Measurements from ENCODE around the gene ENAH. TPM values are rescaled to one million over a fixed set of nuclear protein-coding genes. Genes with fewer than 3 reads are reported as not detected.
A peak's percentile ranks its signal among the peaks of the same experiment; 100 is the strongest.

Gene ENAH
- total and polyA plus RNA-seq, 12 donors, result 12.4 to 201 (median 99.8) TPM

GRCh38 chr1:225498549-225499136 lies 154.3 kb downstream of the ENAH start:
- intact Hi-C loops (cut with DNase I), result loop anchor here in 3 of 10 donors (10.0 kb wide), 3 partner anchors 146 to 1626 kb away; partner anchors contain the start of gene ENAH (in 1 of the 3)
- H3K4me1 ChIP-seq, result peaks cover 0 to 6% (median 0%) of the 10 kb centered on the region in 9 donors
- H3K27me3 ChIP-seq, result no peaks in the 10 kb centered on the region
- H3K36me3 ChIP-seq, result peaks cover 0 to 77% (median 0%) of the 10 kb centered on the region in 9 donors
- WGBS, 2 donors, result 52 to 65% methylated on average over 4 of the region's 4 CpGs
- TF ChIP-seq, protein P1, sequence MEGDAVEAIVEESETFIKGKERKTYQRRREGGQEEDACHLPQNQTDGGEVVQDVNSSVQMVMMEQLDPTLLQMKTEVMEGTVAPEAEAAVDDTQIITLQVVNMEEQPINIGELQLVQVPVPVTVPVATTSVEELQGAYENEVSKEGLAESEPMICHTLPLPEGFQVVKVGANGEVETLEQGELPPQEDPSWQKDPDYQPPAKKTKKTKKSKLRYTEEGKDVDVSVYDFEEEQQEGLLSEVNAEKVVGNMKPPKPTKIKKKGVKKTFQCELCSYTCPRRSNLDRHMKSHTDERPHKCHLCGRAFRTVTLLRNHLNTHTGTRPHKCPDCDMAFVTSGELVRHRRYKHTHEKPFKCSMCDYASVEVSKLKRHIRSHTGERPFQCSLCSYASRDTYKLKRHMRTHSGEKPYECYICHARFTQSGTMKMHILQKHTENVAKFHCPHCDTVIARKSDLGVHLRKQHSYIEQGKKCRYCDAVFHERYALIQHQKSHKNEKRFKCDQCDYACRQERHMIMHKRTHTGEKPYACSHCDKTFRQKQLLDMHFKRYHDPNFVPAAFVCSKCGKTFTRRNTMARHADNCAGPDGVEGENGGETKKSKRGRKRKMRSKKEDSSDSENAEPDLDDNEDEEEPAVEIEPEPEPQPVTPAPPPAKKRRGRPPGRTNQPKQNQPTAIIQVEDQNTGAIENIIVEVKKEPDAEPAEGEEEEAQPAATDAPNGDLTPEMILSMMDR (IDR thresholded peaks at IDR 0.05), result no peak
- no peak for ATAC-seq
- peak overlapping the region in 1 of 10 donors; percentile 29 for H3K27ac ChIP-seq
- H3K4me3 ChIP-seq, result no peak overlapping the region
- DNase-seq, result no peak
- H3K9me3 ChIP-seq, result no peaks in the 10 kb centered on the region

DNA sequence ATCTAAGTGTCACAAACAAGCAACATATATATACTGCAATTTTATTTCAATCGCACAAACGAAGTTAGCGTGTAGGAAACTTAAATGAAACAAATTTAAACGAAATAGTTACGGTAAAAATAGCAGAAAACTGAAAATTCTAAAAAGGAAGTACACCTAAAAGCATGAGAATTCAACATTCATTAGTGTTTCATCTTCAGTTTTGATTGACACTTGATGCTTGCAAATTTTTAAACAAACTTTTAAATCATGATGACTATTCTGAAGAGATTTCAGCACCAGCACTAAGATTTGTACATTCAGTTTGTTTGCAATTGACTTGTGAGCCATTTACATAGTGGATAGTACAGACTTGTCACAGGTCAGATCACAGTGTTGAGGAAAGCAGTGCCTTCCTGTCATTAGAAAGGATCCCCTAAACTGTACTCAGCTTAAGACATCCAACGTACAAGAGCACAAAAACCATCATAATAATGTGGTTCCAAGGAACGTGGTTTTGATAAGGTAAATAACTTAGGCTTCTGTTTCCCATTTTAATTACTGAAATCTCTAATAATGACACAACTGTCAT lies 158.0 kb downstream of the ENAH start:
- H3K4me1 ChIP-seq, result peaks cover 0 to 6% (median 0%) of the 10 kb centered on the region in 9 donors
- no peak overlapping the region for H3K4me3 ChIP-seq
- H3K27me3 ChIP-seq, result no peaks in the 10 kb centered on the region
- DNase-seq, result no peak
- ATAC-seq, result no peak
- 78 to 79% methylated on average over 7 of the region's 7 CpGs for WGBS, 2 donors
- no peaks in the 10 kb centered on the region for H3K9me3 ChIP-seq
- intact Hi-C loops (cut with DNase I), result loop anchor here in 3 of 10 donors (10.0 kb wide), 3 partner anchors 150 to 1630 kb away; partner anchors contain the start of gene ENAH (in 1 of the 3)
- H3K27ac ChIP-seq, result no peak overlapping the region
- H3K36me3 ChIP-seq, result peaks cover 0 to 70% (median 0%) of the 10 kb centered on the region in 9 donors
- TF ChIP-seq, protein P1 (IDR thresholded peaks at IDR 0.05), result no peak

DNA sequence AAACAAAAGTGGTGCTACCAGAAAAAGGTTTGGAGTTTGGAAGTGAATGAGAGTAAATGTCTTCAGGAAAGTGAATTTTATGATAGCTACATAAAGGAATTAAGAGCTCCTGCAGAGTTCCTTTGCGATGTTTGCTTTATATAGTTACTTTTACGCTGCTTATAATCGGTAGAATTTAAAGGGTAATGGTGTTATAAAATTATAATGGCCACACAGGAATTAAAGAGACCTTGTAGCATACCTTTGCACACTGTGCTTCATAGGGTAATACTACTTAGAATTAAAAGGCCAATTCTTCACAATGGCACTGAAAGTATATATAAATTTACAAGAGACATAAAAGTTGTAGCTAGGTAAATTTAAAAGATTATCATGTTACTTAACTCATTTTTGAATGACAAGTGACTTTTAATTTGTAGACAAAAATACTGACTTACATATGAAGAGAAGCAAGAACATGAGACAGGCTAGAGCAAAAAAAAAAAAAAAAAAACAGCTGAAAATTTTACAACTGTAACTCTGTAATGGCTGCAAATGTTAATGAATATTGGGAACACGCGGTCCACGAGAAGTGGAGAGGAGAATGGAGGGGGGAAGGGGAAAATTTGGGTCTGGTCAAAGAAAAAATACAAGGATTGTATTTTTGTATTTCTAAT lies 159.2 kb downstream of the ENAH start:
- no peak for ATAC-seq
- TF ChIP-seq, protein P1 (IDR thresholded peaks at IDR 0.05), result no peak
- H3K36me3 ChIP-seq, result peaks cover 0 to 58% (median 0%) of the 10 kb centered on the region in 9 donors
- no peak overlapping the region for H3K4me3 ChIP-seq
- 97 to 99% methylated on average over 6 of the region's 6 CpGs for WGBS, 2 donors
- H3K4me1 ChIP-seq, result peaks cover 0 to 4% (median 0%) of the 10 kb centered on the region in 9 donors
- intact Hi-C loops (cut with DNase I), result loop anchor here in 3 of 10 donors (10.0 kb wide), 3 partner anchors 151 to 1631 kb away; partner anchors contain the start of gene ENAH (in 1 of the 3)
- DNase-seq, result no peak
- no peak overlapping the region for H3K27ac ChIP-seq
- H3K9me3 ChIP-seq, result no peaks in the 10 kb centered on the region
- no peaks in the 10 kb centered on the region for H3K27me3 ChIP-seq

- ATAC-seq (no peak), DNase-seq (no peak)
- WGBS, 2 donors, result 67 to 73% methylated on average over 5 of the region's 5 CpGs
- Histone ChIP-seq H3K36me3 (peaks cover 0 to 10% (median 0%) of the 10 kb centered on the region in 9 donors), H3K4me3 (no peak overlapping the region), H3K9me3 (no peaks in the 10 kb centered on the region), H3K4me1 (no peaks in the 10 kb centered on the region), H3K27ac (no peak overlapping the region), H3K27me3 (no peaks in the 10 kb centered on the region)
- intact Hi-C loops (cut with DNase I), result loop anchor here in 2 of 10 donors (10.0 kb wide), 1 partner anchor 166 kb away; the partner anchor contains the start of gene ENAH (in 2 of the 2)
- TF ChIP-seq, protein P1 (IDR thresholded peaks at IDR 0.05), result no peak
These were observed 164.2 kb downstream of the ENAH start for GRCh38 chr1:225488676-225489075.
